ENCODE measurements around the gene MTF1. TPM values are rescaled to one million over a fixed set of nuclear protein-coding genes. Genes with fewer than 3 reads are reported as not detected.

MTF1 gene
- total and polyA plus RNA-seq, 2 donors (not counting 1 experiment from before 2014, with no cell fraction given): 4.5 to 8.4 TPM

DNA sequence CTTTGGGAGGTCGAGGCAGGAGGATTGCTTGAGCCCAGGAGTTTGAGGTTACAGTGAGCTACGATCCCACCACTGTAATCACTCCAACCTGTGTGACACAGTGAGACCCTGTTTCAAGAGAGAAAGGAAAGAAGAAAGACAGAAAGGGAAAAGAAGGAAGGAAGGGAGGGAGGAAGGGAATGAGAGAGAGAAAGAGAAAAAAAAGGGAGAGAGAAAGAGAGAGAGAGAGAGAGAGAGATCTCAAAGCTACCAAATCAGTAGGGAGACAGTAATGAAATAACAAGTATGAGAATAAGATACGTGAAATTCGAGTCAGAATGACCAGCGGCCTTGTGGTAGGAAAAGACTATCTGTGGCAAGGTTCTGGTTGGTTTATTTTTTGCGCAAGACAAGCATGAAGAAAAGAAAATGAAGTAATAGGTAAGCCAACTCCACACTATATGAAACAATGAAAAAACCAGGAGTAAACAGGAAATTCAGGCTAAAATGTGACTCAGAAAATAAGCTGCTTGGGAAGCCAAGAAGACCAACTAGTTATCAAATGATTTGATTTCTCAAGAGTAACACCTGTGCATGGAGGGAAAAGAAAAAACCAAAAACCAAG, 8.9 kb downstream of the MTF1 start:
- Histone ChIP-seq H3K9ac (ENCODE audit: insufficient read depth, low read length) (no peak overlapping the region), H3K36me3 (ENCODE audit: control insufficient read depth, insufficient read depth, low read length) (no peaks in the 10 kb centered on the region), H3K27me3 (ENCODE audit: control insufficient read depth, insufficient read depth, low read length) (no peaks in the 10 kb centered on the region), H3K79me2 (ENCODE audit: control insufficient read depth, insufficient read depth, low read length) (peaks cover 57% of the 10 kb centered on the region), H4K20me1 (ENCODE audit: control insufficient read depth, extremely low read depth, insufficient read depth, low read length) (no peaks in the 10 kb centered on the region), H3K4me3 (replicated peaks in 1 of 4; ENCODE audit: control extremely low read depth in 1 of 4, insufficient read depth in 1 of 4, low read depth in 3 of 4, low read length in 4 of 4) (no peak overlapping the region), H2AFZ (ENCODE audit: low read length) (no peak overlapping the region), H3K9me3 (ENCODE audit: control insufficient read depth, insufficient read depth, low read depth, low read length) (no peaks in the 10 kb centered on the region), H3K4me2 (ENCODE audit: extremely low read depth, insufficient read depth, low read length) (no peak overlapping the region), H3K27ac (ENCODE audit: insufficient read depth, low read length) (no peak overlapping the region), H3K4me1 (ENCODE audit: control insufficient read depth, extremely low read depth, insufficient read depth, low read length) (no peaks in the 10 kb centered on the region)
- no peak for DNase-seq (ENCODE audit: low read depth in 2 of 2)
- no peak for TF ChIP-seq EZH2 (IDR thresholded peaks at IDR 0.05; ENCODE audit: low read length, missing control alignments)
- TF ChIP-seq, protein P1, sequence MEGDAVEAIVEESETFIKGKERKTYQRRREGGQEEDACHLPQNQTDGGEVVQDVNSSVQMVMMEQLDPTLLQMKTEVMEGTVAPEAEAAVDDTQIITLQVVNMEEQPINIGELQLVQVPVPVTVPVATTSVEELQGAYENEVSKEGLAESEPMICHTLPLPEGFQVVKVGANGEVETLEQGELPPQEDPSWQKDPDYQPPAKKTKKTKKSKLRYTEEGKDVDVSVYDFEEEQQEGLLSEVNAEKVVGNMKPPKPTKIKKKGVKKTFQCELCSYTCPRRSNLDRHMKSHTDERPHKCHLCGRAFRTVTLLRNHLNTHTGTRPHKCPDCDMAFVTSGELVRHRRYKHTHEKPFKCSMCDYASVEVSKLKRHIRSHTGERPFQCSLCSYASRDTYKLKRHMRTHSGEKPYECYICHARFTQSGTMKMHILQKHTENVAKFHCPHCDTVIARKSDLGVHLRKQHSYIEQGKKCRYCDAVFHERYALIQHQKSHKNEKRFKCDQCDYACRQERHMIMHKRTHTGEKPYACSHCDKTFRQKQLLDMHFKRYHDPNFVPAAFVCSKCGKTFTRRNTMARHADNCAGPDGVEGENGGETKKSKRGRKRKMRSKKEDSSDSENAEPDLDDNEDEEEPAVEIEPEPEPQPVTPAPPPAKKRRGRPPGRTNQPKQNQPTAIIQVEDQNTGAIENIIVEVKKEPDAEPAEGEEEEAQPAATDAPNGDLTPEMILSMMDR (conservative IDR thresholded peaks at IDR 0.05 in 1 of 2, IDR thresholded peaks at IDR 0.05 in 1 of 2; ENCODE audit: low read depth in 1 of 2, low read length in 2 of 2): no peak

DNA sequence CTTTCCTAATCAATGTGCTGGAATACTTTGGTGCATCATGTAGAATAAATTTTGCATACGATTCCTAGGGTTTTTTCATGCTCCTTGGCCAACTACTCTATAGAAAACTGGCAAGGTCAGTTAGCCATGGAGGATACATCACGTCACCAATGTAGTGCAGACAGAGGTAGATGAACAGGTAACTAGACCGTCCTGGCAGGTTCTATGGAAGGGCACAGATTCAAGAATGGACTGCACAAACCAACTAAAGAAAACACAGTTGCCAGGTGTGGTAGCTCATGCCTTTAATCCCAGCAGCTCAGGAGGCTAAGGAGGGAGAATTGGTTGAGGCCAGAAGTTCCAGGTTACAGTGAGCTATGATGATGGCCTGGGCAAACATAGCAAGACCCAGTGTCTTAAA, 9.9 kb downstream of the MTF1 start:
- H3K4me3 ChIP-seq (replicated peaks in 1 of 4; ENCODE audit: control extremely low read depth in 1 of 4, insufficient read depth in 1 of 4, low read depth in 3 of 4, low read length in 4 of 4): no peak overlapping the region
- TF ChIP-seq, protein P1 (conservative IDR thresholded peaks at IDR 0.05 in 1 of 2, IDR thresholded peaks at IDR 0.05 in 1 of 2; ENCODE audit: low read depth in 1 of 2, low read length in 2 of 2): no peak
- no peak for TF ChIP-seq EZH2 (IDR thresholded peaks at IDR 0.05; ENCODE audit: low read length, missing control alignments)
- H3K27me3 ChIP-seq (ENCODE audit: control insufficient read depth, insufficient read depth, low read length): no peaks in the 10 kb centered on the region
- peaks cover 58% of the 10 kb centered on the region for H3K79me2 ChIP-seq (ENCODE audit: control insufficient read depth, insufficient read depth, low read length)
- DNase-seq (ENCODE audit: low read depth in 2 of 2): no peak
- no peak overlapping the region for H3K27ac ChIP-seq (ENCODE audit: insufficient read depth, low read length)
- H3K9ac ChIP-seq (ENCODE audit: insufficient read depth, low read length): no peak overlapping the region
- no peaks in the 10 kb centered on the region for H3K36me3 ChIP-seq (ENCODE audit: control insufficient read depth, insufficient read depth, low read length)
- no peak overlapping the region for H2AFZ ChIP-seq (ENCODE audit: low read length)
- H3K4me1 ChIP-seq (ENCODE audit: control insufficient read depth, extremely low read depth, insufficient read depth, low read length): no peaks in the 10 kb centered on the region
- no peak overlapping the region for H3K4me2 ChIP-seq (ENCODE audit: extremely low read depth, insufficient read depth, low read length)
- H3K9me3 ChIP-seq (ENCODE audit: control insufficient read depth, insufficient read depth, low read depth, low read length): no peaks in the 10 kb centered on the region
- no peaks in the 10 kb centered on the region for H4K20me1 ChIP-seq (ENCODE audit: control insufficient read depth, extremely low read depth, insufficient read depth, low read length)

DNA sequence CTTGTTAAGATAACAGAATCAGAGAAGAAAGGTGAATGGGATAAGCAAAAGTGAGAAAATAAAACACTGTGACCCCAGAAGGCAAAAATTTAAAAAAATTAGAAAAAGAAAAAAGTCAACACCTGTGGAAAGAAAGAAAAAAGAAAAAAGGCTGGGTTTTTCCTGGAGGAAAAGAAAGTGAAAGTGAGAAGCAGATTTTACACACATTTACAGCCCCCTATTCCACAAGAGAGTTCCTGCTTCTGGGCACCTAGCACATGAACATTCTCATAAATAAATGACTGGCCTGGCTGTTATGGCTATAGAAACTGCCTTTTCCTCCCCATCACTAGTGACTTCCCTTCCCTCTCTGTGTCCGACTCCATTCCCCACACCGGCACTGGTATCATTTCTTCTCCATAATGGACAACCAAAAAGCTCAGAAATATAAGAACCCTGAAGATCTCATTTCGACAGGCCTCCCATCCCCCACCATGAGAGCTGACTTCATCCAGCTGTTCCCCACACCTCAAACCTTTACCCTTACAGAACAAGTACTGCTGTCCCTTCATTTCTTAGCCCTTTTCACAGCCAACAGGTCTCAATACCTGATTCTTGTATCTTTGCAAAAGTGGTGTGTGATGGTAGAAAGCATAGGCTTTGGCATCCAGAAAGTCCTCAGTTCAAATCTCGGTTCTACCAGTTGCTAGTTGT, 12.6 kb downstream of the MTF1 start:
- Histone ChIP-seq H3K4me1 (ENCODE audit: control insufficient read depth, extremely low read depth, insufficient read depth, low read length) (no peaks in the 10 kb centered on the region), H3K9ac (ENCODE audit: insufficient read depth, low read length) (no peak overlapping the region), H4K20me1 (ENCODE audit: control insufficient read depth, extremely low read depth, insufficient read depth, low read length) (no peaks in the 10 kb centered on the region), H3K27ac (ENCODE audit: insufficient read depth, low read length) (no peak overlapping the region), H3K4me3 (replicated peaks in 1 of 4; ENCODE audit: control extremely low read depth in 1 of 4, insufficient read depth in 1 of 4, low read depth in 3 of 4, low read length in 4 of 4) (no peak overlapping the region), H3K9me3 (ENCODE audit: control insufficient read depth, insufficient read depth, low read depth, low read length) (no peaks in the 10 kb centered on the region), H3K27me3 (ENCODE audit: control insufficient read depth, insufficient read depth, low read length) (no peaks in the 10 kb centered on the region), H3K79me2 (ENCODE audit: control insufficient read depth, insufficient read depth, low read length) (peaks cover 50% of the 10 kb centered on the region), H2AFZ (ENCODE audit: low read length) (no peak overlapping the region), H3K4me2 (ENCODE audit: extremely low read depth, insufficient read depth, low read length) (no peak overlapping the region), H3K36me3 (ENCODE audit: control insufficient read depth, insufficient read depth, low read length) (no peaks in the 10 kb centered on the region)
- TF ChIP-seq EZH2 (IDR thresholded peaks at IDR 0.05; ENCODE audit: low read length, missing control alignments): no peak
- TF ChIP-seq, protein P1 (conservative IDR thresholded peaks at IDR 0.05 in 1 of 2, IDR thresholded peaks at IDR 0.05 in 1 of 2; ENCODE audit: low read depth in 1 of 2, low read length in 2 of 2): no peak
- DNase-seq (ENCODE audit: low read depth in 2 of 2): no peak

All from fibroblast of lung (primary cell).